T-cell (primary cell): Measurements from ENCODE around the gene USH2A. TPM values are rescaled to one million over a fixed set of nuclear protein-coding genes. Genes with fewer than 3 reads are reported as not detected.

ENCODE experiments used
- ATAC-seq, 4 experiments: fragments of 200-7000 bp in 3 of 4; fragments of 150-1000 bp in 1 of 4; cut with Tn5 transposase; replicated peaks in 1 of 4; 1 replicate in 3 of 4; 2 replicates in 1 of 4; pipeline ENCODE4 v1.10.0; 2021; ENCODE audit warnings: moderate library complexity in 3 of 4, mild to moderate bottlenecking in 2 of 4, moderate number of reproducible peaks in 1 of 4
- CTCF ChIA-PET, 2 donors: fragments of 300-600 bp; sonication (Branson Sonifier 250); formaldehyde crosslinking; loops; one replicate each; lab custom pipeline; 2022; ENCODE audit warnings: antibody characterized with exemption in 2 of 2; lab: Charles Lee
- POLR2A ChIA-PET, 2 donors: fragments of 300-600 bp; sonication (Branson Sonifier 250); formaldehyde crosslinking; loops; one replicate each; lab custom pipeline; 2022; ENCODE audit warnings: antibody characterized with exemption in 2 of 2; lab: Charles Lee
- DNase-seq, 35 experiments: peaks; one replicate each; pipeline versions ENCODE4 v3.0.0 to v3.0.0-alpha.2; 2013 to 2023
- H3K27ac ChIP-seq: one replicate; pipeline ENCODE4 v1.5.1; 2013; ENCODE audit warnings: low read length
- H3K27me3 ChIP-seq, 2 experiments: replicated peaks in 1 of 2; 1 replicate in 1 of 2; 2 replicates in 1 of 2; pipeline versions ENCODE4 v1.6.1 to v1.7.0; 2013; ENCODE audit warnings: low read length in 1 of 2, mixed read lengths in 1 of 2; ENCODE audit not compliant: control insufficient read depth in 2 of 2, insufficient read depth in 2 of 2; ENCODE audit errors: extremely low read depth in 1 of 2
- H3K36me3 ChIP-seq, 2 donors: 1 replicate in 1 of 2; 2 replicates in 1 of 2; pipeline versions ENCODE4 v1.6.1 to v1.7.0; 2013; ENCODE audit warnings: low read length in 1 of 2; ENCODE audit not compliant: control insufficient read depth in 2 of 2, insufficient read depth in 1 of 2; ENCODE audit errors: extremely low read depth in 1 of 2
- H3K4me1 ChIP-seq, 2 experiments: 1 replicate in 1 of 2; 2 replicates in 1 of 2; pipeline versions ENCODE4 v1.6.1 to v1.7.0; 2013; ENCODE audit warnings: low read length in 2 of 2, mixed read lengths in 1 of 2; ENCODE audit not compliant: insufficient read depth in 2 of 2, control insufficient read depth in 1 of 2; ENCODE audit errors: extremely low read depth in 1 of 2
- H3K4me3 ChIP-seq, 2 donors: 1 replicate in 1 of 2; 2 replicates in 1 of 2; pipeline versions ENCODE4 v1.5.1 to v1.7.0; 2013; ENCODE audit warnings: mild to moderate bottlenecking in 2 of 2, low read length in 1 of 2, moderate library complexity in 1 of 2; ENCODE audit not compliant: control insufficient read depth in 1 of 2; ENCODE audit errors: extremely low read depth in 1 of 2
- H3K9me3 ChIP-seq: 2 replicates; pipeline ENCODE4 v1.7.0; 2013
- H3K27ac Mint-ChIP-seq, 2 donors: one replicate each; pipeline ENCODE4 v1.8.0; 2020 to 2021; ENCODE audit warnings: mild to moderate bottlenecking in 2 of 2, mixed read lengths in 2 of 2
- H3K27me3 Mint-ChIP-seq, 2 donors: one replicate each; pipeline ENCODE4 v1.8.0; 2021 to 2022; ENCODE audit warnings: mixed read lengths in 2 of 2
- H3K36me3 Mint-ChIP-seq: one replicate; pipeline ENCODE4 v1.8.0; 2021; ENCODE audit warnings: mixed read lengths
- H3K4me1 Mint-ChIP-seq, 3 donors: one replicate each; pipeline ENCODE4 v1.8.0; 2020 to 2022; ENCODE audit warnings: mixed read lengths in 3 of 3, mild to moderate bottlenecking in 1 of 3
- H3K4me3 Mint-ChIP-seq, 3 donors: one replicate each; pipeline ENCODE4 v1.8.0; 2020 to 2022; ENCODE audit warnings: mild to moderate bottlenecking in 3 of 3, mixed read lengths in 3 of 3, moderate library complexity in 3 of 3
- H3K9me3 Mint-ChIP-seq, 3 donors: one replicate each; pipeline ENCODE4 v1.8.0; 2020 to 2022; ENCODE audit warnings: mixed read lengths in 3 of 3
- WGBS: methylation state at CpG from one replicate; pipeline ENCODE4 v1.1.5; 2013; ENCODE audit warnings: missing lambda C conversion rate; ENCODE audit not compliant: insufficient coverage; 5-methylcytosine and 5-hydroxymethylcytosine counted together
- total RNA-seq, 35 experiments: library from RNA in 6 of 35; stranded (reverse) in 6 of 35; fragments of 120-200 nt in 1 of 35; gene quantifications; one replicate each; pipeline versions ENCODE4 v1.2.1 to v1.2.4 and lab custom pipeline; 2013 to 2026

USH2A gene
- total RNA-seq, 5 donors from 2014 or later (not counting 1 experiment from before 2014, with no cell fraction given) = not detected

GRCh38 chr1:215617979-215618378 lies 805.3 kb downstream of the USH2A start:
- no peak overlapping the region for H3K27ac ChIP-seq
- ChIA-PET CTCF (interaction anchor here in 1 of 2 donors (0.6 kb wide), 1 partner anchor 17 kb away, joined by 3 read pairs; no protein-coding TSS in a partner anchor), POLR2A (no interaction called here)
- H3K4me3 ChIP-seq = no peak overlapping the region
- Mint-ChIP-seq H3K4me3 (no peak overlapping the region), H3K4me1 (no peaks in the 10 kb centered on the region), H3K27ac (no peak overlapping the region), H3K27me3 (no peaks in the 10 kb centered on the region), H3K36me3 (peaks cover 22% of the 10 kb centered on the region), H3K9me3 (no peaks in the 10 kb centered on the region)
- H3K4me1 ChIP-seq = no peaks in the 10 kb centered on the region
- ATAC-seq (no peak), DNase-seq (no peak)
- H3K27me3 ChIP-seq = no peaks in the 10 kb centered on the region
- H3K36me3 ChIP-seq = peaks cover 0 to 3% of the 10 kb centered on the region in 2 donors
- H3K9me3 ChIP-seq = no peaks in the 10 kb centered on the region
- WGBS = no CpG with 5 or more reads among the region's 1 CpG

- H3K9me3 ChIP-seq = no peaks in the 10 kb centered on the region
- DNase-seq (no peak), ATAC-seq (no peak)
- ChIA-PET CTCF (no interaction called here), POLR2A (no interaction called here)
- H3K4me1 Mint-ChIP-seq = no peaks in the 10 kb centered on the region
- peaks cover 0 to 5% of the 10 kb centered on the region in 2 donors for H3K36me3 ChIP-seq
- no peak overlapping the region for H3K4me3 ChIP-seq
- H3K27me3 ChIP-seq = no peaks in the 10 kb centered on the region
- no peaks in the 10 kb centered on the region for H3K9me3 Mint-ChIP-seq
- H3K27ac ChIP-seq = no peak overlapping the region
- H3K36me3 Mint-ChIP-seq = peaks cover 20% of the 10 kb centered on the region
- H3K27ac Mint-ChIP-seq = no peak overlapping the region
- no peaks in the 10 kb centered on the region for H3K4me1 ChIP-seq
- no CpG with 5 or more reads among the region's 3 CpGs for WGBS
- no peaks in the 10 kb centered on the region for H3K27me3 Mint-ChIP-seq
- no peak overlapping the region for H3K4me3 Mint-ChIP-seq
Measured at GRCh38 chr1:215612391-215612790, 810.9 kb downstream of the USH2A start.

GRCh38 chr1:215608646-215609045 lies 814.6 kb downstream of the USH2A start:
- Histone ChIP-seq H3K27ac (no peak overlapping the region), H3K4me3 (no peak overlapping the region), H3K27me3 (no peaks in the 10 kb centered on the region), H3K36me3 (peaks cover 0 to 5% of the 10 kb centered on the region in 2 donors), H3K9me3 (no peaks in the 10 kb centered on the region), H3K4me1 (no peaks in the 10 kb centered on the region)
- ATAC-seq (no peak), DNase-seq (no peak)
- no peaks in the 10 kb centered on the region for H3K4me1 Mint-ChIP-seq
- H3K9me3 Mint-ChIP-seq = no peaks in the 10 kb centered on the region
- no CpG with 5 or more reads among the region's 4 CpGs for WGBS
- CTCF ChIA-PET = no interaction called here
- POLR2A ChIA-PET = no interaction called here
- no peak overlapping the region for H3K4me3 Mint-ChIP-seq
- H3K36me3 Mint-ChIP-seq = peaks cover 16% of the 10 kb centered on the region
- no peak overlapping the region for H3K27ac Mint-ChIP-seq
- no peaks in the 10 kb centered on the region for H3K27me3 Mint-ChIP-seq

- Histone ChIP-seq H3K27ac (no peak overlapping the region), H3K9me3 (no peaks in the 10 kb centered on the region), H3K27me3 (no peaks in the 10 kb centered on the region), H3K36me3 (no peaks in the 10 kb centered on the region), H3K4me1 (no peaks in the 10 kb centered on the region), H3K4me3 (no peak overlapping the region)
- ChIA-PET POLR2A (no interaction called here), CTCF (no interaction called here)
- Mint-ChIP-seq H3K27me3 (no peaks in the 10 kb centered on the region), H3K27ac (no peak overlapping the region), H3K4me1 (no peaks in the 10 kb centered on the region), H3K36me3 (peaks cover 11% of the 10 kb centered on the region), H3K4me3 (no peak overlapping the region), H3K9me3 (no peaks in the 10 kb centered on the region)
- ATAC-seq = no peak
- no peak for DNase-seq
- no CpG with 5 or more reads among the region's 1 CpG for WGBS
Measured at GRCh38 chr1:215607412-215607811, 815.8 kb downstream of the USH2A start.

- no peak for DNase-seq
- H3K4me3 ChIP-seq = no peak overlapping the region
- ChIA-PET CTCF (no interaction called here), POLR2A (no interaction called here)
- no peak overlapping the region for H3K27ac Mint-ChIP-seq
- no peaks in the 10 kb centered on the region for H3K36me3 ChIP-seq
- H3K4me3 Mint-ChIP-seq = no peak overlapping the region
- no peak overlapping the region for H3K27ac ChIP-seq
- no CpG with 5 or more reads among the region's 2 CpGs for WGBS
- H3K27me3 ChIP-seq = no peaks in the 10 kb centered on the region
- ATAC-seq = no peak
- no peaks in the 10 kb centered on the region for H3K4me1 Mint-ChIP-seq
- peaks cover 11% of the 10 kb centered on the region for H3K36me3 Mint-ChIP-seq
- H3K9me3 ChIP-seq = no peaks in the 10 kb centered on the region
- no peaks in the 10 kb centered on the region for H3K27me3 Mint-ChIP-seq
- H3K9me3 Mint-ChIP-seq = no peaks in the 10 kb centered on the region
- H3K4me1 ChIP-seq = no peaks in the 10 kb centered on the region
Measured at GRCh38 chr1:215606564-215607168, 816.6 kb downstream of the USH2A start.

GRCh38 chr1:215606036-215606435 lies 817.2 kb downstream of the USH2A start:
- H3K27ac ChIP-seq = no peak overlapping the region
- no peak for ATAC-seq
- Mint-ChIP-seq H3K36me3 (peaks cover 11% of the 10 kb centered on the region), H3K4me1 (no peaks in the 10 kb centered on the region), H3K9me3 (no peaks in the 10 kb centered on the region), H3K27me3 (no peaks in the 10 kb centered on the region), H3K27ac (no peak overlapping the region), H3K4me3 (no peak overlapping the region)
- H3K4me1 ChIP-seq = no peaks in the 10 kb centered on the region
- no peaks in the 10 kb centered on the region for H3K9me3 ChIP-seq
- no peak overlapping the region for H3K4me3 ChIP-seq
- no peaks in the 10 kb centered on the region for H3K27me3 ChIP-seq
- ChIA-PET CTCF (no interaction called here), POLR2A (no interaction called here)
- no peaks in the 10 kb centered on the region for H3K36me3 ChIP-seq
- WGBS = 80% methylated on average over 1 of the region's 3 CpGs
- no peak for DNase-seq
